NCI-H446 (cell line): ENCODE data around the gene THAP10.
"Not testable (repeated sequence)": the region's sequence is repeated elsewhere in the genome, so short reads cannot be mapped to it uniquely, and the experiment has no call there.

Source experiments
- DNase-seq, 2 experiments: peaks; one replicate each; lab custom pipeline; 2025; lab: John Stamatoyannopoulos, UW

Gene THAP10

DNA sequence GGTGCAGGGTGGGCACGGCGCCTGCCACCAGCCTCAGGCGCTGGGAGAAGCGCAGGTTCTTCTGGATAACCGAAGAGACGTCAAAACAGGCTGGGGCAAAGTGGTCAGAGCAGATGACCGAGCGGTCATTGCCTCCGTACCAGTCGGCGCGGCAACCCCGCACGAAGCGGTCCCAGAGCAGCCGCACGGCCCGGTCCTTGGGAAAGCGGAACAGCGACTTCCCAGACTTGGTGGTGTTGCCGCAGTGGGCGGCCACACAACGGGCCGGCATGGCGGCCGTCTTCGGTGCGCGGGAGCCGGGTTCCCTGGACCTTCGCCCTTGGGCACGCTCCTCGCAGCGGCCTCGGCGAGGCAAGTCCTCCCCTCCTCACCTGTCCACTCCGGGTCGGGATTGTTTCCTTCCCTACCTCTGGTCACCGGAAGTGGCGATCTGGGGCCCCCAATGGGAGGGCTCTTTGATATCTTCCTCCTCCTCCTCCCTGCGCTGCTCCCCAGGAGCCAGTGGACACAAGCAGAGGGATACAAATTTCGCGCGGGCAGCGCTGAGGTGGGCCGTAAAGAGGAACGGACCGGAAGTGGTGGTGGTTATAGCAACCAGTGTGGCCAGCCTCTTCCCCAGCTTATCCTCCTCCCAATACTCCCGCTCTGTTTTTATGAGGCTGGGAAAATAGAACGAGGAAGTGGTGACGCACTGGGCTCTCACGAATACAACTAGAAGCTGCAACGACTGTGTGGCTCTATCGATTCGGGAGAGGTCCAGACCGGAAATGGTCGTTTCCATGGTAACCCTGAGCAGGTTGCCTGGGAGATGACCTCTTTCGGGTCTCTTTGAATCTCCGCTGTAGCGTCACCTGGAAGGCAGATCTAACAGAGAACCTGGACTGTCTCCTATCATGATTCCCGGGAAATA is at the start of gene THAP10, which contains the start of gene LRRC49:
TSS of gene THAP10 (minus strand) at position 432 of the 910 bp plus-strand sequence. CDS start at position 271, 161 bp downstream.
TSS of gene LRRC49 (plus strand) at position 825 of the 910 bp plus-strand sequence. CDS start at position 894, 69 bp downstream.
- peak; percentile 87 to 88 for DNase-seq

DNA sequence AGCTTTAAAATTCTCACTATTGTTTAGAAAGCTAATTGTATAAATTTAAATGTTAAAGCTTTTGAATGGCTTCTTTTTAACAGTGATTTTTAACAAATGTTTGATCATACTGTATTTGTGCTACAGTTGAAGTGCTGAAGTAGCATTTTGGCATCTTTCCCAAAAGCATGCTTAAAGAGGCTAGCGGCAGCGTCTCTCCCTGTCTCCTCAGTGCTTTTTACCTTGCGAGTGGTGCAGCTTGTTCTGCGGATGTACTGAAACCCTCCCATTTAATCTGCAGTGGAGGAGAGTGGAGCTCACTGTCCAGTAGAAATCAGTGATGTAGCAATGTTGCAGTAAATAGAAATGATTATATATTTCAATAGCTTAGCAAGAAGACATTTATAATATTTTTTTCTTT is 44.1 kb upstream of the THAP10 start:
- peak in 1 of 2 experiments; percentile 23 for DNase-seq

GRCh38 chr15:70935631-70936030 is 43.4 kb upstream of the THAP10 start:
- no peak for DNase-seq

GRCh38 chr15:70933411-70933810 is 41.2 kb upstream of the THAP10 start:
- DNase-seq = no peak

DNA sequence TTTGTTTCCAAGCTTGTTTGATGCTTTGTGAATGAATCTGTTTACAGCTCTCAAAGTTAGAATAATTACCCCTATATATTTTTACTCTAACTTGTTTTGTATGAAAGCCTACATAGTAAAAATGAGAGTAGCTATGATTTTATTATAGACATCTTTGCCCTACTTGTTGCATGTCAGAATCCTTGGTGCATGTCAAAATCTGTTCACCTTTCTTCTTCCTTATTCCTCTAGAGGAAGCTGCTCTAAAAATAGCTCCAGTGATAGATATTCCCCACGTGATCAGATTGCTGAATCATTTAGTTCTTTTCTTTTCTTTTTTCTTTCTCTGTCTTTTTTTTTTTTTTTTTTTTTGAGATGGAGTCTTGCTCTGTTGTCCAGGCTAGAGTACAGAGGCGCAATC is 40.2 kb upstream of the THAP10 start:
- DNase-seq = no peak

DNA sequence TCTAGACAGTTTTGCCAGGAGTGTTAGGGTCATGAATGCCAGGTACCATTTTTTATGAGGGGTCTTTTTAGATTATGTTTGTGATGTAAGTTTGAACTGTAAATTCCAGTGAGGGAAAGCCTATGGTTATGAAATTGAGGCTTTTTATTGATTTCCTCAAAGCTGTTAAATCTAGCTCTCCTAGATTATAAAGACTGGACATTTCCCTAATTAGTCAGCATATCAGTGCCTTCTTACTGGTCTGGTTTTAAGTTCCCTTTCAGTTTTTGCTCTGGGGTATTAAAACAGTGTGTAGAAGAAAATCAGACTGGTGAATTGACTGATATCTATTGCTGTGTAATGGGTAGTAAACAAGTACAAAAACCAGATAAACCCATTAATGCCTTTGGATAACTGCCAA is 39.6 kb upstream of the THAP10 start:
- DNase-seq = no peak

GRCh38 chr15:70926914-70927313 is 34.7 kb upstream of the THAP10 start:
- DNase-seq = not testable (repeated sequence)

DNA sequence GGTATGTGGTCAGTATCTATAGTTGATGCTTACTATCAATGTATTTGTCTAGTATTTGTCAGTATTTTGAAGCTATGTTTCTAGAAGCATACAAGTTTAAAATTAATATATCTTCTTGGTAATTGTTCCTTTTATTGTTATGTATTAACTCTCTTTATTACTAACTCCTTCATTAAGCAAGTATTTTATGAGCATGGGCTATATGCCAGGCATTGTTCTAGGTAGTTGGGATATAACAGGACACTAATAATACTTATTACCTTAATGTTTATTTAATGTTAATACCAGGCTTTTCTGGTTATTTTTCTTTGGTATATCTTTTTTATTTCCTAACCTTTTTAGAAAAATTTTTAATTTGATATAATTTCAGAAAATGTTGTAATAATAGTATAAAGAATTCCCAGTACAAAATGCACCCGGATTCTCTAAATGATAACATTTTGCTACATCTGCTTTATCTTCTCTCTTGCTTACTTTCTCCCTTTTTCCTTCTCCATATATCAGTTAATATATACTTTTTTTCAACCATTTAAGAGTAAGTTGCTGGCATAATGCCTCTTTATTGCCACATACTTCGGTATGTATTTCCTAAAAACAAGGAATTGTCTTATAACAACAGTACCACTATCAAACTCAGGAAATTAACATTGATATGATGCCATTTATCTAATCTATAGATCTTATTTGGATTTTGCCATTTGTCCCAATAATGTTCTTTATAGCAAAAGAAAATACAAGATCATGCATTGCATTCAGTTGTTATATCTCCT is 31.3 kb upstream of the THAP10 start:
- DNase-seq = no peak

DNA sequence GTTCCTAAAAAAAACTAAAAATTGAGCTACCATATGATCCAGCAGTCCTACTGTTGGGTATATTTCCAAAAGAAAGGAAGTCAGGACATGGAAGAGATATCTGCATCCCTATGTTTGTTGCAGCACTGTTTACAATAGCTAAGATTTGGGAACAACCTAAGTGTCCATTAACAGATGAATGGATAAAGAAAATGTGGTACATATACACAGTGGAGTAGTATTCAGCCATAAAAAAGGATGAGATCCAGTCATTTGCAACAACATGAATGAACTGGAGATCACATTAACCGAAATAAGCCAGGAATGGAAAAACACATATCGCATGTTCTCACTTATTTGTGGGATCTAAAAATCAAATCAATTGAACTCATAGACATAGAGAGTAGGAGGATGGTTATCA is 29.9 kb upstream of the THAP10 start:
- no peak for DNase-seq

DNA sequence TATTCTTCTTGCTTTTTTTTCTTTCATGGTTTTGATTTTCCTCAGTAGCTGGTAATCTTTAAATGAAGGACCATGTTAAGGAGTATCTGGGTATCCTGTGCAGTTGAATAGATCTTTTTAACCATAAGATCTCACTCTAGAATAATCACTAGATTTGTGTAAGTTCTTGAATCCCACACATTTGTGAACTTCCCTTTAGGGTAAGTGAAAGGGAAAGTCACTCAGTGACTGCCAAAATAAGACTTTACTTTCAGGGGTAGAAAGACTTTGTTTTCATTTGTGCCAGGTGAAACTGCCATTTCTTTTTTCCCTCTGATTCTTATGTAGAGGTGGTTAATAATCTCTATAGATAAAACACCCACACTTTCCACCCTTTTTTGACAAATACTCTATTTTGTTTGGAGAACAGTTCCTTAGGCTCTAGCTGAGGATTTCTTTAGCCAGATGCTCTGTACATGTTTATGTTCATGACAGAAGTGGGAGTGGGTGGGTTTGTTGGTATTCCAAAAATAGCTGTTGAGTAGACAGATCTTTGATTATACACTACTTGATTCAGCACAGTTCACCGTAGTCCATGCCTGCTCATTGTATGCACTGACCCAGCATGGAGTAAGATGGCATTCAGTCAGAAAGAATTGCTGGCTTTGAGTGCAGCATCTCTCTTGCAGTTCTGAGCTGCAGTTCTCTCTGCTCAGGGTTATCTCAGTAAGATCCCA is 28.9 kb upstream of the THAP10 start:
- no peak for DNase-seq

DNA sequence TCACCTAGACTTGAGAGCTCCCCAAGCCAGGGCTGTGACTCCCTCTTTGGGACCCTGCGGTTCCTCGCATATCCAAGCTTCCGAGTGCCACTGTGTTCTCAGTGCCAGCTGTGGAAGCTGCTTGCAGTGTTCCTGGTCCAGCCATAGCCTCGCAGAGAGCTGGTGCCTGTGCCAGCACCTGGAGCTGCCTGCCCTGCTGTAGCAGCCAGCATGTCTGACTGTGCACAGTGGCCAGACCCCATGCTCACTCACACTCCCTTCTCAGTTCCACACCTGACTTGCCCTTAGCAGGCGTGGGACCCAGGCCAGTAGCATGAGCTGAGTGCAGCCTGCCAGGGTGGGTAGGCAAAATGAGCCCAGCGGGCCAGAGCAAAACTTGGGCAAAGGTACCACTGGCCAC is 25.7 kb upstream of the THAP10 start:
- no peak for DNase-seq

DNA sequence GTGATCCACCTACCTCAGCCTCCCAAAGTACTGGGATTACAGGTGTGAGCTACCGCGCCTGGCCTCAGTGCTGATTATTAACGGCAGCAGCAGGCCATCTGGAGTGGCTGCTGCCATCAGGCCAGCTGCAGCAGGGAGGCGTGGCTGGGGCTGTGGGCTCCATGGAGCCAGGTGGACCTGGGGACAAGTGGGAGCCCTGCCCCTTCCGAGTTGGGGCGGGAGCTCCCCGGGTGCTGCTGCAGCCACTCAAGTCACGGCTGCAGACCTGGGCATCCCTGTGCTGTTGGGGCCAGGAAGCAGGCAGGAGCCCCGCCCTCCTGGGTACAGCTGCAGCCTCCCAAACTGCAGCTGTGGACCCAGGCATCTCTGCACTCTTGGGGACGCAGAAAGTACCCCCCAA is 24.3 kb upstream of the THAP10 start:
- DNase-seq = no peak

GRCh38 chr15:70912187-70912586 is 20.0 kb upstream of the THAP10 start:
- DNase-seq = no peak

GRCh38 chr15:70910958-70911357 is 18.7 kb upstream of the THAP10 start:
- no peak for DNase-seq

DNA sequence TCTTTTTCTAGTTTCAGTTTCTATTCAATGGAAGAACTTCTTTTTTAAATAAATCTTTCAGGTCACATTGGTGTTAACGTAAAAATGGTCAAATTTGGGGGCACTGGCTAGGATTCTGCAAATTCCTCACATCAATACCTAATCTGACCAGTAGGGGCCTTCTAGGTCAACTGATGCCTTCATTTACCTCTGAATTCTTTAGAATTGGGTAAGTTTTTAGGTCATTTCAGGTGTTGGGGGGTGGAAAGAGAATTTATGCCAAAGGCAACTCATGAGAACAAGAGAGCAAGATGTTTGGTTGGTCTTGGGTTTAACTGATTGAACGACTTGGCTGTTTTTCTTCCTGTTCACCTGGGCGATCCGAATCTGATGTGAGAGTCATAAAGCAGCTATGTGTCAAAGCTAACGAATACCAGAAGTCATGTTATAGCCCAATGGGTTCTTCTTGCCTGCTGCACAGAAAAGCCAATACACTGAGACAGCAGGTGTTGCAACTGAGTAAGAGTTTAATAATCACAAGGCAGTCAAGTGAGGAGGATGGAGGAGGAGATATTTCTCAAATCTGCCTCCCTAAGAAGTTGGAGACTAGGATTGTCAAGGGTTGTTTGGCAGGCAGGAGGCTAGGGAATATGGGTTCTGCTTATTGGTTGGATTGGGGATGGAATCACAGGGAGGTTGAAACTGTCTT is 15.7 kb upstream of the THAP10 start:
- no peak for DNase-seq

DNA sequence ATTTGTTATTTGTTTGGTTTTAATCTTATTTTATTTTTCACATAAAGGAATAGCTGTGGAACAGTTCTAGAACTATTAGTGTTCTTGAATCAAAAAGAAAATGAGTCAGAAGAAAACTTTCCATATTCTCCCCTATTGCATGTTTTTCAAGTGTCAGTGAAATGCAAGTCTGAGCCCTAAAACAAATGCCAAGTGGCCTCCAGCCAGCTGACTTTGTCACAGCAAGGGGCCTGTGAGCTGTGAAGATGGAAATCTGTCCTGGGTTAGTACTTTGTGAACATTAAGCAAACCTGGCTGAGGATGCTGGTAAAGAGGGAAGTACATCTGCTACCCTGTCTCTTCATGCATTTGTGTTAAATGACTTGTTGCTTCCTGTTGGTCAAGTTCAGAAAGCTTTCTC is 14.6 kb upstream of the THAP10 start:
- peak in 1 of 2 experiments; percentile 8 for DNase-seq

DNA sequence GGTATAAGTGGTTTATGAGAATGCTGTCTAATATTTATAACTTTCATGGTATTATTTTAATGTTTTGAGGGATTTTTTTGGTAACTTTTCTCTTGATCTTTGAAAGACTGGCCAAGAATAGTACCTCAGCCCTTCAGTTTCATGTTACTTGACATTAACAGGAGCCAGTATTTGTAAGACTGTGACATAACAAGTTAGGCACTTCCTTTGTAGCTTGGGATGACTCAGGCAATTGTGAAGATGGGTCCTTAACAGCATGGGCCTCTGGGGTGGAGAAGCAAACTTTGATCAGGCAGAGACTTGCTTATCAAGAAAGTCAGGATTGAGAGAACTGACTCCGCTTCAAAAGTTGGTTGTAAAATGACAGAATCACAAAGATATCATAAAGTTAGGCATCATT is 9.9 kb upstream of the THAP10 start:
- DNase-seq = no peak

DNA sequence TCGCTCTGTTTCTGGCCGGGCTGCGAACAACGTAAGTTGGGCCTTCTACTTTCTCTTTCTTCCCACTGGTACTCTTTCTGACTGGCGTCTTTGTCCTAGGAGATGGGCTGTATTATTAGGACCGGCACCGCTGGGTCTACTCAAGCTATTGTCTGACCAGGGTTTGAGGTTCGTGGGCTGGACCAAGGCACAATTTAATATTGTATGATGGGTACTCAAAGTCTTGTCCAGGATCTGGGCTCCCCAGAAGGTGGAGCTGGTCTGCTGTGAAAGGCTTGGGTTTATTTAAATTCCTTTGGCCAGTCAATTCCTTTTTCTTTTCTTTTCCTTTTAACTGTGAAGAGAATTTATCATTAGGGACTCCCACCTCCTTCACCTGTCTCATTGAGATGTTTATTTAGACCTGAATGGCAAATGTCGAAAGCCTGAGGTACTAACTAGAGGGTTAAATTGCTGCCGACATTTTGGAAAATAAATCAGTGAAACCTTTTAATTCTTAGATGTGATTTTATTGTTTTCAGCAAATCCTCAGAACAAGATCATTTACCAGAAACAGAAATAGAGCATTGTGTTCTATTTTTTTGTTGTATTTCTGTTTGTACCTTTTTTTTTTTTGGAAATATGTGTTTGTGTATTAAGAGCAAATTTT is 803 bp upstream of the THAP10 start:
- peak in 1 of 2 experiments; percentile 23 for DNase-seq

DNA sequence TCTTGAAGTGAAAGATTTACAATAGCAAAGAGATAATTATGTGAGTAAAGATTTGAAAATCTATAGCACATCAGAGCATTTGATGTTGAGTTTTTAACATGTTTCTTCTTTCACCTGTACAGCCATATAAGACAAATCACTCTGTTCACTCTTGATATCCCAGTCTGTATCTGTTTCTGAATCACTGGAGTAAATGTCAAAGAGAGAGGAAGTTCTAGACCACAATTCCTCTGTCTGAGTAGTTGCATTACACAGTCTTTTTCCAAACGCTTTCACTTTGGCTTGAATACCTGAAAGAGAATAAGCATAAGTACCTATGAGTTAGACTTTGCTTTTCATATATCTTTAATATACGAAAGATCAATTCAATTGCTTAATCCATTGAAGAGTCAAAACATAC is 9.9 kb downstream of the THAP10 start:
- DNase-seq = no peak

DNA sequence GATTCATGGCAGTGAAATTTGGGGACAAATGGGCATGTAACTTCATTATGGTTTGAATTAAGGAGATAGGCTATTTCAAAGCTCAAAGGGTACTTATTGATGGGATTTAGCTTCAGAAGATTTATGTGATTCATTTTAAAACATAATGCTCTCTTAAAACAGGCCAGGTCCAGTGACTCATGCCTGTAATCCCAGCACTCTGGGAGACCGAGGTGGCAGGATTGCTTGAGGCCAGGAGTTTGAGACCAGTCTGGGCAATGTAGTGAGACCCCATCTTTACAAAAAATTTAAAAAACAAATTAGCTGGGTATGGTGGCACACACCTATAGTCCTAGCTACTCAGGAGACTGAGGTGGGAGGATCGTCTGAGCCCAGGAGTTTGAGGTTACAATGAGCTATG is 11.5 kb downstream of the THAP10 start:
- DNase-seq = no peak

GRCh38 chr15:70879401-70879800 is 12.8 kb downstream of the THAP10 start:
- no peak for DNase-seq
